ENCODE results near the gene RASSF5.

DNA sequence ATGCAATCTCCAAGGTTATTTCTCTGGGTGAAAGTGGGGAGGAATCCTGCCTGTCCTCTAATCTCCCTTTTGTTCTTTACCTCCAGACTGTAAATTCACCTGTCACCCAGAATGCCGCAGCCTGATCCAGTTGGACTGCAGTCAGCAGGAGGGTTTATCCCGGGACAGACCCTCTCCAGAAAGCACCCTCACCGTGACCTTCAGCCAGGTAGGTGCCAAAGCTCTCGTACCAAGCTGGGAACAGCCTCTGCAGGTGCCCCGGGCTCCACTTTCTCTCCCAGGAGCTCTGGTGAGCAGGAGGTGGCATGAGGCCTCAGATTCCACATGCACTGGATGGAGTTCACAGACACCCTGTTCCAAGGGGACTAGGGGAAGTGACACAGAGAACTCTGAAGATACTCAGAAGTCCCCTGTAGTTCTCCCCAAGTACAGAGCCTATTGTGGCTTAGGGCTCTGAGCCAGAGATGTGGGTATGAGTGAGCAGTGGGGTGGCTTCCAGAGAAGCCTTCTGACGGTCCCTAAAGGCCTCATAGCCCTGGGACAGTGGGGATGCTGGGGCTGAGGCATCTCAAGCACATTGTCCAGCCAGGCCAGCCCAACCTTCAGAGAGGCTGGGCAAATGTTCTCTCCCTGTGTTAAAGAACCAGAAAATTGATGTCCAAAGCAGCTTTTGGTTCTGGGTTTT lies 30.9 kb downstream of the RASSF5 start:
- TF ChIP-seq, protein P1, sequence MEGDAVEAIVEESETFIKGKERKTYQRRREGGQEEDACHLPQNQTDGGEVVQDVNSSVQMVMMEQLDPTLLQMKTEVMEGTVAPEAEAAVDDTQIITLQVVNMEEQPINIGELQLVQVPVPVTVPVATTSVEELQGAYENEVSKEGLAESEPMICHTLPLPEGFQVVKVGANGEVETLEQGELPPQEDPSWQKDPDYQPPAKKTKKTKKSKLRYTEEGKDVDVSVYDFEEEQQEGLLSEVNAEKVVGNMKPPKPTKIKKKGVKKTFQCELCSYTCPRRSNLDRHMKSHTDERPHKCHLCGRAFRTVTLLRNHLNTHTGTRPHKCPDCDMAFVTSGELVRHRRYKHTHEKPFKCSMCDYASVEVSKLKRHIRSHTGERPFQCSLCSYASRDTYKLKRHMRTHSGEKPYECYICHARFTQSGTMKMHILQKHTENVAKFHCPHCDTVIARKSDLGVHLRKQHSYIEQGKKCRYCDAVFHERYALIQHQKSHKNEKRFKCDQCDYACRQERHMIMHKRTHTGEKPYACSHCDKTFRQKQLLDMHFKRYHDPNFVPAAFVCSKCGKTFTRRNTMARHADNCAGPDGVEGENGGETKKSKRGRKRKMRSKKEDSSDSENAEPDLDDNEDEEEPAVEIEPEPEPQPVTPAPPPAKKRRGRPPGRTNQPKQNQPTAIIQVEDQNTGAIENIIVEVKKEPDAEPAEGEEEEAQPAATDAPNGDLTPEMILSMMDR (IDR thresholded peaks at IDR 0.05; ENCODE audit: poor library complexity), result no peak
- no peak for TF ChIP-seq EZH2 (IDR thresholded peaks at IDR 0.05; ENCODE audit: borderline replicate concordance)

Data from hepatocyte (in vitro differentiated cells).